ENCODE results near the gene PRKD2. TPM values are rescaled to one million over a fixed set of nuclear protein-coding genes. Genes with fewer than 3 reads are reported as not detected.
"Not testable (repeated sequence)": the region's sequence is repeated elsewhere in the genome, so short reads cannot be mapped to it uniquely, and the experiment has no call there.

The PRKD2 gene
- total RNA-seq, 1 experiment from 2014 or later: 29.4 TPM

DNA sequence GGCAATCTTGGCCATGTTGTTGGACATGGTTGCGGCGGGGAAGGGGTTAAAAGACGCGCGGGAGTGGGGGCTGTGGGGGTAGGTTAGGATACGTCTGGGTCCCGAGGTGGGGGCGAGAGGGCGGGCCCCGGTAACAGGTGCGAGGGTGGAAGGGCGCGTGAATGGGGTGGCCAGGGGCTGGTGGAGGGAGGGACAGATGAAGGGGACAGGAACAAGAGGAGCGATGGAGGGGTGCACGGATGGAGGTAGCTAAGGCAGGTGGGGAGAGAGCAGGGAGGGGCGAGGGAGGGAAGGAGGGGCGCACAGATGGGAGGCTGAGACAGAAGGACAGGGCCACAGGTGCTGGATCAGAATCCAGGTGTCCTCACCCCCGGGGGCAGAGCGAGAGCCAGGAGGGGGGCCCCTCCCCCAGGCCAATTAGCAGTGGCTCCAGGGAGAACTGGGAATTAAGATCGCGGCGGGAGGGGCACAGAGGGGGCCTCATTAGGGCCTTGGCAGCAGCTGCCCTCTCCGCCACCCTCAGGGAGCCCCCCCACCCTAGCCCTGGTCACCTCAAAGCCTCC lies 82.2 kb downstream of the PRKD2 start:
- DNase-seq: peak; percentile 85
- Histone ChIP-seq H3K27me3 (ENCODE audit: control insufficient read depth, insufficient read depth, low read length) (peaks cover 60% of the 10 kb centered on the region), H3K4me3 (ENCODE audit: insufficient read depth, low read depth, low read length) (peak overlapping the region; percentile 46), H3K36me3 (replicated peaks; ENCODE audit: control insufficient read depth, insufficient read depth, low read length) (no peaks in the 10 kb centered on the region)

DNA sequence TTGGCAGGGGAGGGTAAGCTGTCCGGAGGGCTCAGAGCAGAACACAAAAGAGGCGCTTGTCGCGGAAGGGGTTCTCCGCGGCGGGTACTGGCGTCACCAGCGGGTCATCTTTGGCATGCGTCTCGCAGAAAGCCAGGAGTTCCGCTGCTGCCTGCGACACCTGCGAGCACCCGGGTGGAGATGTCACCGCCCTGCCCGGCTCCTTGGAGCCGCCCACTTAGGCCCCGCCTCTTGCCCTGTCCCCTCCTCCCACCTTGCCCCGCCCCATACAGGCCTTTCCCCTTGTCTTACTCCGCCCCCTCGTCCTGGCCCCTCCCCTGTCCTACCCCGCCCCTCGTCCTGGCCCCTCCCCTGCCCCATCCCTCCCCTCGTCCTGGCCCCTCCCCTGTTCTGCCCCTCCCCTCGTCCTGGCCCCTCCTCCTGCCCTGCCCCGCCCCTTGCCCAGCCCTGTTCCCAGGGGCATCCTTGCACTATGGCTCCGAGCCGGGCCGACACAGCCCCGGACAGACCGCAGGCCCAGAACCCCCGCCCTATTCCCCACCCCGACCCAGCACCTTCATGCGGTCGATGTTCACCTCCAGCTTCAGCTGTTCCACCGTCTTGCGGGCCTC lies 82.8 kb downstream of the PRKD2 start:
- DNase-seq: peak; percentile 100
- H3K36me3 ChIP-seq (replicated peaks; ENCODE audit: control insufficient read depth, insufficient read depth, low read length): no peaks in the 10 kb centered on the region
- H3K27me3 ChIP-seq (ENCODE audit: control insufficient read depth, insufficient read depth, low read length): peaks cover 54% of the 10 kb centered on the region
- peak overlapping the region; percentile 46 for H3K4me3 ChIP-seq (ENCODE audit: insufficient read depth, low read depth, low read length)

DNA sequence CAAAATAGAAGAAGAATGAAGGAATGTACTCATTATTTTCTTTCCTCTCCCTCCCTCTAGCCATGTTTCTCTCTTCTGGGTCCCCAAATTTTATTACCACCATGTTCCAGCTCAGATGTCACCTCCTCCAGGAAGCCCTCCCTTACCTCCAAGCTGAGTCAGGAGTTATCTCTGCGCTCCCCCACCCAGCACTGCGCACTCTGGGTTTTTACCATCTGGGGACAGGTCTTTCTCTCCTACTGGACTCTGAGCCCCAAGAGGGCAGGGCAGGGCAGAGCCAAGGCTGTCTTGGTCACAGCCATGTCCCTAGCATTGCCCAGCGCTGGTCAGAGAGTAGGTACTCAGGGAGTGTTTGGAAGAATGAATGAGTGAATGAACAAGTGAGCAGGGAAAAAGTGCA lies 83.8 kb downstream of the PRKD2 start:
- no peak overlapping the region for H3K4me3 ChIP-seq (ENCODE audit: insufficient read depth, low read depth, low read length)
- peak; percentile 17 for DNase-seq
- no peaks in the 10 kb centered on the region for H3K36me3 ChIP-seq (replicated peaks; ENCODE audit: control insufficient read depth, insufficient read depth, low read length)
- peaks cover 48% of the 10 kb centered on the region for H3K27me3 ChIP-seq (ENCODE audit: control insufficient read depth, insufficient read depth, low read length)

DNA sequence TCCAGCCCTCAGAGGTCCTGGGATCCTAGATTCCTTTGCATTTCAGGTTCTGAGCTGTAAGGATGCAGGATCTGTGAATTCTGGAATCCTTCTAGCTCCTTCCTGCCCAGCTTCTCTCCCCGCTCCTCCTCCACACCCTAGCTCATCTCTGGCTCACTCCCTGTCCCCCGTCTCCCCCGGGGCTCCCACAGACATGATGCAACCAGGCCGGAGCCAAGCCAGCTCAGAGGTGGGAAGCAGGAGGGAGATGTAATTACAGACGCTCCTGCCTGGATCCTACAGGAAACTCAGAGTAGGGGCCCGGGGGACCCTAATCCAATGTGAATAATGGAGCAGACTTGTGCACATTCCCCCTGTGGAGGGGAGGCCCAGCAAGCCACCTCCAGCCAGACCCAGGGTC lies 85.4 kb downstream of the PRKD2 start:
- Histone ChIP-seq H3K27me3 (ENCODE audit: control insufficient read depth, insufficient read depth, low read length) (peaks cover 35% of the 10 kb centered on the region), H3K36me3 (replicated peaks; ENCODE audit: control insufficient read depth, insufficient read depth, low read length) (no peaks in the 10 kb centered on the region), H3K4me3 (ENCODE audit: insufficient read depth, low read depth, low read length) (no peak overlapping the region)
- no peak for DNase-seq

DNA sequence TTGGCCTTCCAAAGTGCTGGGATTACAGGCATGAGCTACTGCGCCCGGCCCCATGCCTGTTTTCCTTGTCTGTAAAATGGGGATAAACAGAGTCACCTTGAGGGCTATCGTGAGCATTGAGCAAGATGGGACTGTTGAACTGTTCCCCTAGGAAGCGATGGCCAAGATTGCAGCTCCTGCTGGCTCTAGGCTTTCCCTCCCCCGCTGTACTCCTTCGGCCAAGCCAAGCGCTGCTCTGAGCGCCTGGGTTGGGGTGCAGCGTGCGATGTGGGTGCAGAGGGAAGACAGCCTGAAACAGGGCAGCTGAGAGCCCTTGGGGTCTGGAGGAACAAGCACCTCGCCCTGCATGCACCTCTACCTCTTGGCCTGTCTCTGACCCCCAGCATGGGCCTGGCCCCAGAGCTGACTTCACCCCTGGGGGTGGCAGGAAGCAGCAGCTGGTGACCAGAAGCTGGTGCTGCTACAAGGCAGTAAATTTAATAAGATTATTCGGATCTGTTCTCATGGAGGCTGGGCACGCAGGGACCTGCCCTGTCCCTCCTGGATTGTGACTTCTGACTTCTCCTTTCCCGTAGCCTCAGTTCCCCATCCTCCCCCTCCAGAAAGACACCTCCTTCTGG lies 86.2 kb downstream of the PRKD2 start:
- H3K36me3 ChIP-seq (replicated peaks; ENCODE audit: control insufficient read depth, insufficient read depth, low read length): no peaks in the 10 kb centered on the region
- peaks cover 27% of the 10 kb centered on the region for H3K27me3 ChIP-seq (ENCODE audit: control insufficient read depth, insufficient read depth, low read length)
- DNase-seq: no peak
- H3K4me3 ChIP-seq (ENCODE audit: insufficient read depth, low read depth, low read length): no peak overlapping the region

DNA sequence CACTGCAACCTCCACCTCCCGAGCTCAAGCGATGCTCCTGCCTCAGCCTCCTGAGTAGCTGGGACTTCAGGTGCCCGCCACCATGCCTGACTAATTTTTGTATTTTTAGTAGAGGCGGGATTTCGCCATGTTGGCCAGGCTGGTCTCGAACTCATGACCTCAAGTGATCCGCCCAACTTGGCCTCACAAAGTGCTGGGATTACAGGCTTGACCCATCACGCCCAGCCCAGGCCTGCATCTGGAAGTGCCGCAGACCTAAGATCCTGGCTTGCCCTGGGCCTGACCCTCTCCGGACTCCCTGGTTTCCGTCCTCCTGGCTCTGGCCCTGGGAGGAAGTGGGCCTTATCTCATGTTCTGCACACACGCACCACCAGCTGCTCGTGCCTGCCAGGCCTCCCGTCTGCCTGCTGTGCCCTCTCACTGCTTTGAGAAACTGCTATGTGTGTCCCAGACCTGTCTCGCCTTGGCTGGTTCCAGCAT lies 87.3 kb downstream of the PRKD2 start:
- no peaks in the 10 kb centered on the region for H3K36me3 ChIP-seq (replicated peaks; ENCODE audit: control insufficient read depth, insufficient read depth, low read length)
- H3K4me3 ChIP-seq (ENCODE audit: insufficient read depth, low read depth, low read length): no peak overlapping the region
- H3K27me3 ChIP-seq (ENCODE audit: control insufficient read depth, insufficient read depth, low read length): peaks cover 19% of the 10 kb centered on the region
- DNase-seq: no peak

DNA sequence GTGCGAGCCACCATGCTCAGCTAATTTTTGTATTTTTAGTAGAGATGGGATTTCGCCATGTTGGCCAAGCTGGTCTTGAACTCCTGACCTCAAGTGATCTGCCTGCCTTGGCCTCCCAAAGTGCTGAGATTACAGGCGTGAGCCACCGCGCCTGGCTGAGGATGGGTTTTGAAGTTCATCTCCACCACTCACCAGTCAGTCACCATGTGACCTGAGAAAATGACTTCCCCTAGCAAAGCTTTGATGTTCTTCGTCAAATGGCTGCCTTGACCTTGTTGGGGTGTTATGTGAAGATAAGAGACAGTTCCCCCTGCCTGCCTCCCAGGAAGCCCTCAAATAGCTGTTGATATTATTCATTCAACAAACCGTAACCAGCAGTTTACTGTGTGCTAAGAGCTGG lies 87.9 kb downstream of the PRKD2 start:
- not testable (repeated sequence) for DNase-seq; H3K36me3 ChIP-seq (replicated peaks; ENCODE audit: control insufficient read depth, insufficient read depth, low read length); H3K4me3 ChIP-seq (ENCODE audit: insufficient read depth, low read depth, low read length)
- H3K27me3 ChIP-seq (ENCODE audit: control insufficient read depth, insufficient read depth, low read length): peaks cover 16% of the 10 kb centered on the region

DNA sequence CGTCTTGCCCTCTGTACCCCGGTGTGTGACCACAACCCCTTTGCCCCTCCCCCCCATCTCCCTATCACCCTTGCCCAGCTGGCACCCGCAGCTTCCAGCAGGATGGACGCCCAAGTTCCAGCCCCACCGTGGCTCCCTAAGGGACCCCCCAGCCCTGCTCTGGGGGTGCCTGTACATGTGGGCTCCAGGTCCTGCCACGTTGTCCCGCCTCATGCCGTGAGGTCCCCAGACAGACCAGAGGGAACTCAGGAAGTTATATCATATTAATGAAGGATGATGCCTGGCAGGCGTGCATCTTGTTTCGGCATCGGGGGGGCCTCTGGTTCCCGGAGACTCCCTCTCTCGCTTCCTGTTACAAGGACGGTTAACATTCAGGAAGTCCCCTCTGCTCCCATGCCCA lies 90.5 kb downstream of the PRKD2 start:
- no peak for DNase-seq
- H3K4me3 ChIP-seq (ENCODE audit: insufficient read depth, low read depth, low read length): no peak overlapping the region
- H3K27me3 ChIP-seq (ENCODE audit: control insufficient read depth, insufficient read depth, low read length): peaks cover under 1% of the 10 kb centered on the region; the same call in 1 of the 2 replicates
- no peaks in the 10 kb centered on the region for H3K36me3 ChIP-seq (replicated peaks; ENCODE audit: control insufficient read depth, insufficient read depth, low read length)

DNA sequence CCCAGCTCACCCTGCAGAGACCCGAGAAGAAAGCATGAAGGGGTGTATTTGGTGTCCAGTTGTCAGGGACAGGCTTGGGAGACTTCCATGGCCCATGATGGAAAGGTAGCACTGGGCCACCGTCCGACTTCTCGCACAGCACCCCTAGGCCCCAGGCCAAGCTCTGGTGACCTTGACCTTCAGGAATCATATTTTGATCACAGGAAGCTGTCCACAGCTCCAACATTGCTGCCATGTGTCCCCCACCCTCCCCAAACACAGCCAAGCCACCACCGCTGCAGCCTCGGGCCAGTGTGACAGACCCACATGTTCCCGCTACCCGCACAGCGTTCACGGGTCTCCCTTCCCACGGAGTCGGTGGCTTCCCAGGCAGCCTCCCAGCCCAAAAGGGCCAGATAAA lies 91.2 kb downstream of the PRKD2 start:
- DNase-seq: no peak
- no peaks in the 10 kb centered on the region; the same call in 1 of the 2 replicates for H3K27me3 ChIP-seq (ENCODE audit: control insufficient read depth, insufficient read depth, low read length)
- no peaks in the 10 kb centered on the region for H3K36me3 ChIP-seq (replicated peaks; ENCODE audit: control insufficient read depth, insufficient read depth, low read length)
- no peak overlapping the region for H3K4me3 ChIP-seq (ENCODE audit: insufficient read depth, low read depth, low read length)

DNA sequence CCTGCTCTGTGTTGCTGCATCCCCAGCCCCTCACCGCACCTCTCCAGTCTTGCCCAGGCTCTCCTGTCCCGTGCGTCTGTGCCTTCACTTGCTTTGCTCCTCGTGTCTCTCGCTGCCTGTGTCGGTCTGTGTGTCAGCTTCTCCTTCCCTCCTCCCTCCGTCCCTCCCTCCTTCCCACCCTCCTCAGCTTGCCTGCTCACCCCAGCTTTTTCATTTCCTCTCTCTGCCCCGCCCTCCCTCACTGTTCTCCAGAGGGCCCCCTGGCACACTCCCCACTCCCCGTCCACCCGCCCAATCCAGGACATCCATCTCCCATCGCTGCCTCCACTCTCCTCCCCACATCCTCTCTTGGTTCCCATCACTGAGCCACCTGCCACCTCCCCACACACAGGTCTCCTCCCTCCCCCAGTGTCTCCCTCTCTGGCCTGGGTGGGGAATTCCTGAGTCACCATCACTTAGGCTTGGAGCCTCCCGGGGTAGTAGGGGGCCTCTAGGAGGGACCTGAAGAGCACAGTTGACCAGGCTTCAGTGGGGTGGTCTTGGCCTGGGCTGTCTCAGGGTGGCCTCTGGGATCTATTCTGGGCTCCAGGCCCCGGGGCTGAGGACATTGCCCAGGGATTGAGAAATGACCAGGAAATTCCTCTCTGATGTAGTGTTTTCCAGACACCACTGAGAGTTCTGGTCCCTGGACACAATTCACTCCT lies 91.8 kb downstream of the PRKD2 start, which contains the start of gene PTGIR:
PTGIR (minus strand) TSS at position 132 of the 704 bp plus-strand sequence. CDS start 864 bp downstream, outside the sequence.
- Histone ChIP-seq H3K4me3 (ENCODE audit: insufficient read depth, low read depth, low read length) (no peak within 1 kb of the TSS), H3K27me3 (ENCODE audit: control insufficient read depth, insufficient read depth, low read length) (no peaks in the 10 kb centered on the region), H3K36me3 (replicated peaks; ENCODE audit: control insufficient read depth, insufficient read depth, low read length) (no peaks in the 10 kb centered on the region)
- peak; percentile 79 for DNase-seq

Other genes starting within 250 kb of the PRKD2 start
- gene PNMA8A, start 245.6 kb downstream of the PRKD2 start, total RNA-seq (2014; rRNA removed; shearing (Covaris generic)): 17.4 and 23.9 TPM in 2 replicates
- 2.8 and 3.3 TPM in 2 replicates for gene PNMA8B, start 221.2 kb downstream of the PRKD2 start, total RNA-seq (2014; rRNA removed; shearing (Covaris generic))
- gene CALM3, start 115.8 kb downstream of the PRKD2 start, total RNA-seq (2014; rRNA removed; shearing (Covaris generic)): 162 and 202 TPM in 2 replicates
- gene PTGIR, start 92.0 kb downstream of the PRKD2 start, total RNA-seq (2014; rRNA removed; shearing (Covaris generic)): 0.14 and 0.18 TPM in 2 replicates
- not detected in 2 replicates for gene GNG8, start 80.9 kb downstream of the PRKD2 start, total RNA-seq (2014; rRNA removed; shearing (Covaris generic))
- 0.37 and 0.55 TPM in 2 replicates for gene DACT3, start 55.9 kb downstream of the PRKD2 start, total RNA-seq (2014; rRNA removed; shearing (Covaris generic))
- 15.8 and 22.4 TPM in 2 replicates for gene FKRP, start 28.9 kb upstream of the PRKD2 start, total RNA-seq (2014; rRNA removed; shearing (Covaris generic))
- gene STRN4, start 29.3 kb upstream of the PRKD2 start, total RNA-seq (2014; rRNA removed; shearing (Covaris generic)): 169 and 188 TPM in 2 replicates
- gene SLC1A5, start 71.5 kb upstream of the PRKD2 start, total RNA-seq (2014; rRNA removed; shearing (Covaris generic)): 156 and 203 TPM in 2 replicates
- 266 and 318 TPM in 2 replicates for gene AP2S1, start 133.7 kb upstream of the PRKD2 start, total RNA-seq (2014; rRNA removed; shearing (Covaris generic))
- 23.3 and 26.9 TPM in 2 replicates for gene ARHGAP35, start 143.9 kb upstream of the PRKD2 start, total RNA-seq (2014; rRNA removed; shearing (Covaris generic))